Left hindlimb (tissue), 1 donor: Measurements from ENCODE around the gene PLEKHA4.
"Not testable (repeated sequence)": the region's sequence is repeated elsewhere in the genome, so short reads cannot be mapped to it uniquely, and the experiment has no call there.

Experiments used
- DNase-seq: peaks from one replicate; pipeline ENCODE4 v3.0.0-alpha.2; 2018

PLEKHA4 gene

GRCh38 chr19:48859711-48860572 is 8.5 kb downstream of the PLEKHA4 start:
- DNase-seq: peak; percentile 33

GRCh38 chr19:48858984-48859710 is 9.3 kb downstream of the PLEKHA4 start:
- DNase-seq: peak; percentile 29

- DNase-seq: no peak
Observed at GRCh38 chr19:48856921-48857320, 11.5 kb downstream of the PLEKHA4 start.

- no peak for DNase-seq
Observed at GRCh38 chr19:48854103-48854502, 14.3 kb downstream of the PLEKHA4 start.

GRCh38 chr19:48853483-48853882 is 14.9 kb downstream of the PLEKHA4 start:
- DNase-seq: no peak

GRCh38 chr19:48852292-48852691 is 16.1 kb downstream of the PLEKHA4 start:
- DNase-seq: no peak

- DNase-seq: not testable (repeated sequence)
Observed at GRCh38 chr19:48846659-48847058, 21.8 kb downstream of the PLEKHA4 start.

GRCh38 chr19:48845384-48845783 is 23.0 kb downstream of the PLEKHA4 start:
- DNase-seq: no peak

- DNase-seq: no peak
Observed at GRCh38 chr19:48844472-48844871, 23.9 kb downstream of the PLEKHA4 start.

GRCh38 chr19:48842789-48843162 is 25.6 kb downstream of the PLEKHA4 start:
- no peak for DNase-seq

- no peak for DNase-seq
Observed at GRCh38 chr19:48841571-48841970, 26.8 kb downstream of the PLEKHA4 start.

GRCh38 chr19:48841047-48841446 is 27.4 kb downstream of the PLEKHA4 start:
- DNase-seq: no peak

- DNase-seq: no peak
Observed at GRCh38 chr19:48837687-48838086, 30.7 kb downstream of the PLEKHA4 start.

- peak; percentile 87 for DNase-seq
Observed at GRCh38 chr19:48837051-48837524, 31.3 kb downstream of the PLEKHA4 start.

GRCh38 chr19:48836089-48837017 is 32.1 kb downstream of the PLEKHA4 start, which contains the start of gene HSD17B14:
HSD17B14 (minus strand) TSS chr19:48836491; CDS start chr19:48836411, 80 bp downstream.
- DNase-seq: peak; percentile 76

GRCh38 chr19:48835734-48836088 is 32.7 kb downstream of the PLEKHA4 start:
- DNase-seq: peak; percentile 87

GRCh38 chr19:48833977-48834376 is 34.4 kb downstream of the PLEKHA4 start:
- no peak for DNase-seq

GRCh38 chr19:48833049-48833448 is 35.4 kb downstream of the PLEKHA4 start:
- DNase-seq: no peak

- no peak for DNase-seq
Observed at GRCh38 chr19:48830965-48831364, 37.5 kb downstream of the PLEKHA4 start.

- DNase-seq: no peak
Observed at GRCh38 chr19:48830088-48830487, 38.3 kb downstream of the PLEKHA4 start.

- no peak for DNase-seq
Observed at GRCh38 chr19:48826606-48827020, 41.8 kb downstream of the PLEKHA4 start.

GRCh38 chr19:48822514-48822913 is 45.9 kb downstream of the PLEKHA4 start:
- no peak for DNase-seq

- DNase-seq: no peak
Observed at GRCh38 chr19:48821633-48822032, 46.8 kb downstream of the PLEKHA4 start.
